ENCODE measurements around the gene ZMYM2.
A peak's percentile ranks its signal among the peaks of the same experiment; 100 is the strongest.

ZMYM2 gene

GRCh38 chr13:19958155-19959111 lies at the start of gene ZMYM2:
Gene ZMYM2 (plus strand): TSS chr13:19958727. CDS start chr13:19993073, 34,346 bp downstream.
- CTCF ChIA-PET: no interaction called here
- TF ChIP-seq, protein P1, sequence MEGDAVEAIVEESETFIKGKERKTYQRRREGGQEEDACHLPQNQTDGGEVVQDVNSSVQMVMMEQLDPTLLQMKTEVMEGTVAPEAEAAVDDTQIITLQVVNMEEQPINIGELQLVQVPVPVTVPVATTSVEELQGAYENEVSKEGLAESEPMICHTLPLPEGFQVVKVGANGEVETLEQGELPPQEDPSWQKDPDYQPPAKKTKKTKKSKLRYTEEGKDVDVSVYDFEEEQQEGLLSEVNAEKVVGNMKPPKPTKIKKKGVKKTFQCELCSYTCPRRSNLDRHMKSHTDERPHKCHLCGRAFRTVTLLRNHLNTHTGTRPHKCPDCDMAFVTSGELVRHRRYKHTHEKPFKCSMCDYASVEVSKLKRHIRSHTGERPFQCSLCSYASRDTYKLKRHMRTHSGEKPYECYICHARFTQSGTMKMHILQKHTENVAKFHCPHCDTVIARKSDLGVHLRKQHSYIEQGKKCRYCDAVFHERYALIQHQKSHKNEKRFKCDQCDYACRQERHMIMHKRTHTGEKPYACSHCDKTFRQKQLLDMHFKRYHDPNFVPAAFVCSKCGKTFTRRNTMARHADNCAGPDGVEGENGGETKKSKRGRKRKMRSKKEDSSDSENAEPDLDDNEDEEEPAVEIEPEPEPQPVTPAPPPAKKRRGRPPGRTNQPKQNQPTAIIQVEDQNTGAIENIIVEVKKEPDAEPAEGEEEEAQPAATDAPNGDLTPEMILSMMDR (IDR thresholded peaks at IDR 0.05; ENCODE audit: insufficient read depth, low read length, missing control alignments): no peak
- DNase-seq (ENCODE audit: low read depth, low spot score): peak; percentile 84
- POLR2A ChIA-PET: no interaction called here
- H3K4me3 ChIP-seq (ENCODE audit: low read depth, low read length): peak within 1 kb of the TSS; percentile 83

GRCh38 chr13:19910336-19911072 lies 48.0 kb upstream of the ZMYM2 start:
- POLR2A ChIA-PET: interaction anchor here (0.7 kb wide), 1 partner anchor 510 kb away, joined by 3 read pairs; no protein-coding TSS in a partner anchor
- H3K4me3 ChIP-seq (ENCODE audit: low read depth, low read length): no peak overlapping the region
- TF ChIP-seq, protein P1 (IDR thresholded peaks at IDR 0.05; ENCODE audit: insufficient read depth, low read length, missing control alignments): no peak
- CTCF ChIA-PET: no interaction called here
- DNase-seq (ENCODE audit: low read depth, low spot score): no peak

DNA sequence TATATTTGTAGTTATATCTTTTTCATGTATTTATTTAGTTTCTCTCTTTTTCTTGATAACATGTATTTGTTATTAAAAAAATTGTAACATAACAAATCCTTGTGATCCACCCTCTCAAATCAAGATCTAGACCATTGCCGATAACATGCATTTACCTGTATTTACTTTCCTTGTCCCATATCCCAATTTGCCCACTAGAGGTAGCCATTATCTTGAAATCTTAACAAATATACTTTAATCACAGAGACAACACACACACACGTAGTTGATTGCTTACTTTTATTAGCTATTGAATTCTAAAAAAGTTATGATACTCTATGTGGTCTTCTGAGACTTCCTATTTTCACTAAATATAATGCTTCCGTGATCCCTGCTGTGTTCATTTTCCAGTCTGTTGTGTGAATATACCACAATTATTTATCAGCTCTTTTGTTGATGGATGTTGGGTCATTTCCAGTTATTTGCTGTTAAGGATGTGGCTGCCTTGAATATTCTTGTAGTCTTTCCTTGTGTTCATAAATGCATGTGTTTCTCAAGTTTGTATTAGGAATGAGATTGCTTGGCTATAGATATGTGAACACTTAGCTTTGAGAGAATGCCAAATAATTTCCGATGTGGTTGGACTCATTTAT lies 31.3 kb upstream of the ZMYM2 start:
- POLR2A ChIA-PET: no interaction called here
- CTCF ChIA-PET: interaction anchor here (0.7 to 2.2 kb wide), 6 partner anchors 12 to 235 kb away, joined by 3 to 10 read pairs (median 4); no protein-coding TSS in a partner anchor
- TF ChIP-seq, protein P1 (IDR thresholded peaks at IDR 0.05; ENCODE audit: insufficient read depth, low read length, missing control alignments): peak; percentile 20
- H3K4me3 ChIP-seq (ENCODE audit: low read depth, low read length): no peak overlapping the region
- DNase-seq (ENCODE audit: low read depth, low spot score): no peak

DNA sequence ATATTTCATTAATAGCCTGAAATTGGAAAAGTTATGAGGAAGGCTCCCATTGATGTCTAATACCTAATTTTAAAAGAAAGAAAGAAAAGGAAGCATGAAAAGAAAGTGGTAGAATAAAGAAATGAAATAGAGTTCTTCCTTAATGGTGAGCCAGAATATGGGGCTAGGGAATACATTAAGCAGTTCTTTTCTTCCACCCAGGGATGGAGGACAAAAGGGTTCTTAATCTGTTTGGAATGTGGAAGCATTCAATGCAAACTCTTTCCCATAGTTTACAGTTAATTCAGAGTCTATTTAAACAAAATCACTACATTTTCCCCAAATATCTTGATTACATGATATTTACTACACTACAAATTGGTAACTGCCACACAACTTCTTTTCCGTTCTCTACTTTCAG lies 18.4 kb upstream of the ZMYM2 start:
- CTCF ChIA-PET: interaction anchor here (1.1 kb wide), 1 partner anchor 13 kb away, joined by 3 read pairs; no protein-coding TSS in a partner anchor
- TF ChIP-seq, protein P1 (IDR thresholded peaks at IDR 0.05; ENCODE audit: insufficient read depth, low read length, missing control alignments): no peak
- POLR2A ChIA-PET: no interaction called here
- no peak for DNase-seq (ENCODE audit: low read depth, low spot score)
- no peak overlapping the region for H3K4me3 ChIP-seq (ENCODE audit: low read depth, low read length)

GRCh38 chr13:19950374-19950773 lies 8.2 kb upstream of the ZMYM2 start:
- ChIA-PET CTCF (interaction anchor here (1.2 to 1.5 kb wide), 2 partner anchors 10 to 23 kb away, joined by 3 read pairs; no protein-coding TSS in a partner anchor), POLR2A (no interaction called here)
- TF ChIP-seq, protein P1 (IDR thresholded peaks at IDR 0.05; ENCODE audit: insufficient read depth, low read length, missing control alignments): no peak
- no peak overlapping the region for H3K4me3 ChIP-seq (ENCODE audit: low read depth, low read length)
- DNase-seq (ENCODE audit: low read depth, low spot score): no peak
